Adrenal gland (tissue), 12 donors: ENCODE results near the gene DDX31. TPM values are rescaled to one million over a fixed set of nuclear protein-coding genes. Genes with fewer than 3 reads are reported as not detected.

Experiments used
- DNase-seq, 7 donors: peaks; one replicate each; pipeline ENCODE4 v3.0.0-alpha.2; 2019 to 2020
- H3K27ac ChIP-seq, 5 donors: fragments of 200-600 bp; sonication (generic) in 4 of 5; 1 replicate in 3 of 5; 2 replicates in 2 of 5; pipeline versions ENCODE4 v1.5.1 to v1.8.0; 2016 to 2020; ENCODE audit warnings: mild to moderate bottlenecking in 1 of 5
- H3K27me3 ChIP-seq: fragments of 200-600 bp; 2 replicates; pipeline ENCODE4 v1.8.0; 2021
- H3K36me3 ChIP-seq, 2 donors: fragments of 200-600 bp; replicated peaks in 1 of 2; 1 replicate in 1 of 2; 2 replicates in 1 of 2; pipeline versions ENCODE4 v1.5.1 to v1.8.0; 2018 to 2022
- H3K4me1 ChIP-seq, 2 donors: fragments of 200-600 bp; replicated peaks in 1 of 2; 1 replicate in 1 of 2; 2 replicates in 1 of 2; pipeline versions ENCODE4 v1.5.1 to v1.8.0; 2018 to 2021
- H3K4me3 ChIP-seq, 4 donors: fragments of 200-600 bp; sonication (generic) in 3 of 4; one replicate each; pipeline ENCODE4 v1.5.1; 2016 to 2018
- H3K9me3 ChIP-seq, 3 donors: fragments of 200-600 bp; sonication (generic) in 1 of 3; replicated peaks in 1 of 3; 1 replicate in 2 of 3; 2 replicates in 1 of 3; pipeline versions ENCODE4 v1.5.1 to v1.8.0; 2016 to 2021
- CTCF ChIP-seq, 6 experiments: fragments of 450-650 bp in 4 of 6; fragments of 200-600 bp in 2 of 6; sonication (generic) in 1 of 6; IDR thresholded peaks; 1 replicate in 5 of 6; 2 replicates in 1 of 6; pipeline versions ENCODE4 v1.5.1 to v1.8.0; 2016 to 2021; ENCODE audit warnings: antibody characterized with exemption in 6 of 6, mild to moderate bottlenecking in 2 of 6, moderate library complexity in 1 of 6
- POLR2A ChIP-seq, 2 donors: fragments of 450-650 bp; IDR thresholded peaks; one replicate each; pipeline ENCODE4 v1.6.1; 2017; ENCODE audit warnings: antibody characterized with exemption in 2 of 2, mild to moderate bottlenecking in 2 of 2, moderate library complexity in 1 of 2
- WGBS, 4 donors: extraction: QIAGEN DNeasy Blood & Tissue Kit in 2 of 4; methylation state at CpG; one replicate each; pipeline versions ENCODE4 v1.1.5 to v1.1.7; 2013 to 2017; 5-methylcytosine and 5-hydroxymethylcytosine counted together
- intact Hi-C, 2 donors: fragments of 100-400 bp; cut with DNase I; formaldehyde crosslinking; loops; one replicate each; pipeline versions ENCODE4 v1.14.1 to v1.15.0; 2022 to 2023
- polyA plus RNA-seq, 3 donors: library from polyadenylated mRNA; stranded (reverse); fragments of 200-250 nt in 2 of 3; fragments of 350-450 nt in 1 of 3; fragmentation: Illumina TruSeq in 1 of 3; extraction: RNeasy Lipid Tissue Mini Kit (QIAGEN cat#74804) in 1 of 3; gene quantifications; one replicate each; pipeline ENCODE4 v1.2.3, GENCODE V29; 2013 to 2014
- total RNA-seq, 9 donors: library from RNA; depleted of rRNA in 4 of 9; stranded (reverse); fragments of >200 nt in 4 of 9; fragments of 120-200 nt in 1 of 9; fragmentation: NEBNext Ultra II Directional in 1 of 9; extraction: Animal tissue kit (Norgen Biotek cat#: 25700) in 1 of 9; gene quantifications; one replicate each; pipeline versions ENCODE4 v1.1.0 to v1.2.4, GENCODE V29; 2013 to 2023
- donor health status: healthy with polysubstance abuse.
- donor health status: Bipolar disorder and iron deficiency.
- donor health status: DM: yes; HTN: yes; CAD: no.
- donor health status: DM: no; HTN: no; CAD: no.
- donor health status: DM: no; HTN: no; CAD: no.
- donor health status: DM: yes; HTN: yes; CAD: no.

The DDX31 gene
- total and polyA plus RNA-seq, 12 donors = 7.4 to 13.8 (median 9.7) TPM

GRCh38 chr9:132683873-132684272, 14.1 kb upstream of the DDX31 start:
- H3K9me3 ChIP-seq = no peaks in the 10 kb centered on the region
- H3K36me3 ChIP-seq = peaks cover 0 to 66% of the 10 kb centered on the region in 2 donors
- WGBS, 4 donors = 79 to 91% (median 89%) methylated on average over 1 of the region's 1 CpG
- no peak overlapping the region for H3K4me3 ChIP-seq
- intact Hi-C loops = no loop called here
- H3K27me3 ChIP-seq = no peaks in the 10 kb centered on the region
- H3K4me1 ChIP-seq = no peaks in the 10 kb centered on the region
- TF ChIP-seq POLR2A (IDR thresholded peaks at IDR 0.05) (no peak), CTCF (IDR thresholded peaks at IDR 0.05) (no peak)
- no peak overlapping the region for H3K27ac ChIP-seq
- DNase-seq = no peak

- DNase-seq = no peak
- Histone ChIP-seq H3K9me3 (no peaks in the 10 kb centered on the region), H3K4me1 (no peaks in the 10 kb centered on the region), H3K27ac (no peak overlapping the region), H3K27me3 (no peaks in the 10 kb centered on the region), H3K36me3 (peaks cover 0 to 66% of the 10 kb centered on the region in 2 donors), H3K4me3 (no peak overlapping the region)
- TF ChIP-seq POLR2A (IDR thresholded peaks at IDR 0.05) = no peak
- TF ChIP-seq CTCF (IDR thresholded peaks at IDR 0.05) = no peak
- WGBS, 4 donors = 76 to 86% (median 80%) methylated on average over 5 of the region's 5 CpGs
- intact Hi-C loops = no loop called here
Measured at GRCh38 chr9:132681561-132681960, 11.8 kb upstream of the DDX31 start.

GRCh38 chr9:132679946-132680625, 10.3 kb upstream of the DDX31 start:
- no peak for DNase-seq
- intact Hi-C loops = loop anchor here in 1 of 2 donors (10.0 kb wide), 1 partner anchor 195 kb away; the partner anchor contains the start of genes AK8 and SPACA9
- no peaks in the 10 kb centered on the region for H3K4me1 ChIP-seq
- TF ChIP-seq POLR2A (IDR thresholded peaks at IDR 0.05) (no peak), CTCF (IDR thresholded peaks at IDR 0.05) (no peak)
- no peak overlapping the region for H3K27ac ChIP-seq
- WGBS, 4 donors = 60 to 79% (median 66%) methylated on average over 3 of the region's 3 CpGs
- no peak overlapping the region for H3K4me3 ChIP-seq
- H3K9me3 ChIP-seq = no peaks in the 10 kb centered on the region
- peaks cover 0 to 51% of the 10 kb centered on the region in 2 donors for H3K36me3 ChIP-seq
- H3K27me3 ChIP-seq = no peaks in the 10 kb centered on the region

GRCh38 chr9:132677976-132678375, 8.2 kb upstream of the DDX31 start:
- Histone ChIP-seq H3K36me3 (peaks cover 0 to 33% of the 10 kb centered on the region in 2 donors), H3K27me3 (no peaks in the 10 kb centered on the region), H3K4me3 (no peak overlapping the region), H3K9me3 (no peaks in the 10 kb centered on the region), H3K4me1 (peaks cover 7 to 16% of the 10 kb centered on the region in 2 donors), H3K27ac (no peak overlapping the region)
- no peak for TF ChIP-seq POLR2A (IDR thresholded peaks at IDR 0.05)
- TF ChIP-seq CTCF (IDR thresholded peaks at IDR 0.05) = no peak
- DNase-seq = no peak
- WGBS, 4 donors = 94 to 97% (median 96%) methylated on average over 6 to 8 of the region's 8 CpGs
- intact Hi-C loops = loop anchor here in 1 of 2 donors (10.0 kb wide), 1 partner anchor 197 kb away; the partner anchor contains the start of genes AK8 and SPACA9
